B cell (primary cell): ENCODE data around the gene KLHL42.

Experiments used
- EZH2 ChIP-seq: IDR thresholded peaks from 2 replicates; pipeline ENCODE4 v1.6.1; 2012; ENCODE audit warnings: borderline replicate concordance, low read depth, mild to moderate bottlenecking, moderate library complexity, low read length; ENCODE audit not compliant: insufficient read depth, poor library complexity, severe bottlenecking
- TF ChIP-seq, protein P1 (sequence below): fragments of 200-600 bp; IDR thresholded peaks from one replicate; pipeline ENCODE4 v1.8.0; 2022; ENCODE audit warnings: antibody characterized with exemption, mild to moderate bottlenecking

DNA sequence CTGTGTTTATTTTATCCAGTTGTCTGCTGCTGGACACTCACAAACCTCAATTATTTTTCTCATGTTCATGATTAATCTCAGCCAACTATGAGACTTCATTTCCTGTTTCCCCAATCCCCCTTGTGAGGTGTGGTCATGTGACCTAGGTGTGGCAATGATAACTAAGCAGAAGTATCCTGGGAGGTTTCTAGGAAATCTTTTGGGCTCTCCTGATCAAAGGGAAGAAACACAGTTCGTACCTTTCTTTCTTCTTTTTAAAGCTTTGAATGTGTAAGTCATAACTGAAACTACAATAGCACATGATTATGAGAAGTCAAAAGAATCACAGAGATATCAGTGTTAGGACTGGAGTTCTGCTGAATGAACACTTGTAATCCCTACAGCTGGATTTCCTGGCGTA lies 34.4 kb downstream of the KLHL42 start:
- TF ChIP-seq, protein P1, sequence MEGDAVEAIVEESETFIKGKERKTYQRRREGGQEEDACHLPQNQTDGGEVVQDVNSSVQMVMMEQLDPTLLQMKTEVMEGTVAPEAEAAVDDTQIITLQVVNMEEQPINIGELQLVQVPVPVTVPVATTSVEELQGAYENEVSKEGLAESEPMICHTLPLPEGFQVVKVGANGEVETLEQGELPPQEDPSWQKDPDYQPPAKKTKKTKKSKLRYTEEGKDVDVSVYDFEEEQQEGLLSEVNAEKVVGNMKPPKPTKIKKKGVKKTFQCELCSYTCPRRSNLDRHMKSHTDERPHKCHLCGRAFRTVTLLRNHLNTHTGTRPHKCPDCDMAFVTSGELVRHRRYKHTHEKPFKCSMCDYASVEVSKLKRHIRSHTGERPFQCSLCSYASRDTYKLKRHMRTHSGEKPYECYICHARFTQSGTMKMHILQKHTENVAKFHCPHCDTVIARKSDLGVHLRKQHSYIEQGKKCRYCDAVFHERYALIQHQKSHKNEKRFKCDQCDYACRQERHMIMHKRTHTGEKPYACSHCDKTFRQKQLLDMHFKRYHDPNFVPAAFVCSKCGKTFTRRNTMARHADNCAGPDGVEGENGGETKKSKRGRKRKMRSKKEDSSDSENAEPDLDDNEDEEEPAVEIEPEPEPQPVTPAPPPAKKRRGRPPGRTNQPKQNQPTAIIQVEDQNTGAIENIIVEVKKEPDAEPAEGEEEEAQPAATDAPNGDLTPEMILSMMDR: no peak
- TF ChIP-seq EZH2: no peak
